Dedifferentiated amniotic fluid mesenchymal stem cell (primary cell): Measurements from ENCODE around the gene TELO2.

ENCODE experiments used
- DNase-seq: peaks from one replicate; pipeline ENCODE4 v3.0.0-alpha.2; 2016; ENCODE audit errors: extremely low spot score

The TELO2 gene

DNA sequence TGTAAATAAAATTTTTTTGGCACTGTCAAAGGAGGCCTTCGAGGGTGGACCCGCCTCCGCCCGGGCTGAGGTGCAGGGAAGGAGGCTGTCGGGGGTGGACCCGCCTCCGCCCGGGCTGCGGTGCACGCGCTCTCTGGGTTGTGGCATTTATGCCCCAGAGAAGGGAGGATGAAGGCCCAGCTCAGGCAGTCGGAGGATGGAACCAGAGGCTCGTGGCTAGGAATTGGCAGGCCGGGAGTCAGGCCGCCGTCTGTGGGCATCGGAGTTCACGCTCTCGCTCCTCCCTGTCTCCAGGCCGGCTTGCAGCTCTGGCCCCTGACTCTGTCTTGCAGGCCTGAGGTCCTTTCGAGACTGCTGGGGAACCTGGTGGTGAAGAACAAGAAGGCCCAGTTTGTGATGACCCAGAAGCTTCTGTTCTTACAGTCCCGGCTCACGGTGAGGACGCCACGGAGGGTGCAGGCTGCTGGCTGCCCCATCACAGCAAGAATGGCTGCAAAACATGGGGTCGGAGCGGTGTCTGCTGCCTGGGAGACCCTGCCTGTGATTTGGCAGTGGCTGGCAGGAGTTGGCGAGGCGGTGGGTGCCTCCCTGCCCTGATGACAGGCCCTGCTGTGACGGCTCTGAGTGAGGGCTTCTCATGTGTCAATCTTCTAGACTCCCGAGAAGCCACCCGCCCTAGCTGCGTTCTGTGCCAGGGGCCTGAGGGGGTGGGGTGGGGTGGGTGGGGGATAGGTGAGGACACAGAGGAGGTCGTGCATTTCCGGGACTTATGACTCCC is 5.9 kb downstream of the TELO2 start:
- DNase-seq, result no peak

- DNase-seq, result no peak
Measured at GRCh38 chr16:1499756-1500464, 6.8 kb downstream of the TELO2 start.

DNA sequence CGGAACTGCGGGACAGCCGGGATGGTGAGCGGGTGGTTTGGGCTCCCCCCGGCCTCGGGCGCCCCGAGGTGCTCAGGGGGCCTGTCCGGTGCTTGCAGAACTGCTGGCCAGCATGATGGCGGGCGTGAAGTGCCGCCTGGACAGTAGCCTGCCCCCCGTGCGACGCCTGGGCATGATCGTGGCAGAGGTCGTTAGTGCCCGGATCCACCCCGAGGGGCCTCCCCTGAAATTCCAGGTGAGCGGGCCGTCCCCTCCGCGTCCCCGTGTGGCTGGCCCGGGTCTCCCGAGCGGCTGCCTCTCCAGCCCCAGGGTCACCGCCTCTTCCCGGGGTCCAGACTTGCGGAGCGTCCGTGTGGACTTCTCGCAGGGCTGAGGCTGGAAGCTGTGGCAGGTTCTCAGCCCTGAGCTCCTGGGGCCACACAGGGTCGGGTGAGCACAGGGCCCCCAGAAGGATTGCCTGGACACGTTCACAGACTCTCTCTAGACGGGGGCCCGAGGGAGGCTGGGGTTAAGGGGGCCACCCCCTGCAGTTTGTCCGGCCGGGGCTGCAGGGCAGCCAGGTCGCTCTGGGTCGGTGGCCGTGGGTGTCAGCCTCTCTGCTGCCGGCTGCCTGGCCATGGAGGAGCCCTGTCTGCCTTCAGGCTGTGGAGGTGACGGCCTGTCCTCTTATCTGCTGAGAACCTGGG is 7.4 kb downstream of the TELO2 start:
- no peak for DNase-seq

GRCh38 chr16:1501630-1502029 is 8.5 kb downstream of the TELO2 start:
- DNase-seq, result no peak

- no peak for DNase-seq
Measured at GRCh38 chr16:1502092-1503004, 9.2 kb downstream of the TELO2 start.

- no peak for DNase-seq
Measured at GRCh38 chr16:1503110-1503955, 10.2 kb downstream of the TELO2 start.

DNA sequence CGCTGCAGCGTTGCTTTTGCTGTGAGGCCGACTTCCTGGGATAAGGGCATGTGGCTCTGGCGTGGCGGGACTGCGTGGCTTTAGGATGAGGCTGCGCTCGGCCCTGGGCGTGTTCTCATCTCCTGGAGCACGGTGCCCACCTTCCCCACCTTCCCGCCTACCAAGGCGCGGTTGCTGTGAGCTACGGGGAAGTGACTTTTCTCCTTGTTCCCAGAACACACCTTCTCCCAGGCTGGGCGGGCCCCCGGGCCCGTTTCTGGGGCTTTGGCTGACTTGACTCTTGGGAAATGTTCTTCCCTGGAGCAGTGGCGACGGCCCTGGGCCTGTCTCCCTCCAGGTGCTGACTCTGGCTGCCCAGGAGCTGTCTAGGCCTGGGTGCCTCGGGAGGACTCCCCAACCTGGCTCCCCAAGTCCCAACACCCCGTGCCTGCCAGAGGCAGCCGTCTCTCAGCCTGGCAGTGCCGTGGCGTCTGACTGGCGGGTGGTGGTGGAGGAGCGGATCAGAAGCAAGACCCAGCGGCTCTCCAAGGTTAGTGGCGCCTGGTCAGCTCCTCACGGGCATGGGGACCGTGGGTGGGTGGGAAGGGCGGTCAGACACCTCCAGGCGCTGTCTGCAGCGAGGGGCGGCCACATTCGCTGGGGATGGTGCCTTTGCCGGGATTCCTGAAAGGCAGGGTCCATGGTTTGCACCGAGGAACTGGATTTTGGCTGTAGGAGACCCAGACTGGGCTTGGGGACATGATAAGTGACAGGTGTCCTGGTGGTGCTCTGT is 12.1 kb downstream of the TELO2 start:
- no peak for DNase-seq

DNA sequence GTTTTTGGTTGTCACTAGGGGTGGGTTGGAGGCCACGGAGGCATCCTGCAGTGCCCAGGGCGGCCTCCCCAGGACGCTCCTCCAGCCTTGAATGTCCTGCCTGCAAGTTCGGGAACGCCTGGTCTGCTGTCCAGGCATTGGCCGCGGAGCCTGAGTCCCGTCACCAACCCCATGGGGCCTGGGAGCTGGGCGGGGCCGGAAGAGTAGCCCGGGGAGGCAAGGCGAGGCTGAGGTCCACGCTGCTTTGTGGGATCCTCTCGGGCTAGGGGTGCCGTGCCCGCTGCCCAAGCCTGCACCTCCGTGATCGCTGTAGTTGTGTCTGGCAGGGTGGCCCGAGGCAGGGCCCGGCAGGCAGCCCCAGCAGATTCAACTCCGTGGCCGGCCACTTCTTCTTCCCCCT is 12.8 kb downstream of the TELO2 start:
- DNase-seq, result no peak

DNA sequence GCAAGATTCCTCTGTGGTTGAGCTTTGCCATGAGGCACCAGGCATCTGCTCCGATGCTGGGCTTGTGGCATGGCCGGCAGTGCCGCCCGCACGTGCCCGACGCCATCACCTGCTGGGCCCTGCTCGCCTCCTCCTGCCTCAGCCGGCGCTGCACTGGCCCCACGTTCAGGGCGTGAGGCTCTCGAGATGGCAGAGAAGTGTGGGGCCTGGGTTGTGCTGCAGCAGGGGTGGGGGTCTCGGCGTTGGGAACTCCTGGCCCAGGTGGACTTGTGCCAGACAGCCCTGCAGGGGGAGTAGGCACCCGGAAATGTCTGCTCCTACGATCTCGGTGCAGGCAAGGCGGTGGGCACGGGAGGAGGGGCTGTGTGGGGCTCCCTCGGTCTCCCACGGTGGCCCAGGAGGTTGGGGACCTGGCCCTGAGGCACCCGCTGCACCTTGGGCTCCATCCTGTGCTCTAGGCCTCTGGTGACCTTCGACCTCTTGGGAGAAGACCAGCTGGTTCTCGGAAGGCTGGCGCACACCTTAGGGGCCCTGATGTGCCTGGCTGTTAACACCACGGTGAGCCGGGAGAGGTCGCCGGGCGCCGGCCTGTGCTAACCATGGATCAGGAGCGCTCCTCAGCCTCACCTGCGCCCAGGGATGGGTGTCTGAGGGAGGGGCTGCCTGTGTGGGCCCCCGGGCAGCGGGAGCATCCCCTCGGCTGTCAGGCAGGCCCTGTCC is 13.5 kb downstream of the TELO2 start:
- DNase-seq, result no peak

GRCh38 chr16:1508494-1509187 is 15.5 kb downstream of the TELO2 start:
- no peak for DNase-seq

GRCh38 chr16:1509307-1510221 is 16.4 kb downstream of the TELO2 start:
- DNase-seq, result no peak

GRCh38 chr16:1510272-1510671 is 17.1 kb downstream of the TELO2 start:
- DNase-seq, result no peak

DNA sequence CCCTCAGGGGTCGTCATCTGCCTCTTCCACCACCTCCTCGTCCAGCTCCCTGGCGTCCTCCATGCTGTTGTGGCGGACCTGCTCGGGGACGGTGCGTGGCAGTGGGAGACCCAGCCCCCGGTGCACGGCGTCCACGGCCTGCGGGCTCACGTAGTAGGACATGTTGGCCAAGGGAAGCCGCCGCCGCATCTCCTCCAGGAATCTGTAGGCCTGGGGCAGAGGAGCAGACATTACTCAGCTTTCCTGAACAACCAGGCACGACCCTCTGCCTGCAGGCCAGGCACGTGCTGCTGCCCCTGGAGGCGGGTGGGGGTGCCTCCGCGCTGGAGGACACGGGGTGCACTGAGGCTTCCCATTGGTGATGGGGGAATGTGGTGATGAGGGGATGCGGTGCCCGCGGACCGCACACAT is 17.8 kb downstream of the TELO2 start:
- no peak for DNase-seq

DNA sequence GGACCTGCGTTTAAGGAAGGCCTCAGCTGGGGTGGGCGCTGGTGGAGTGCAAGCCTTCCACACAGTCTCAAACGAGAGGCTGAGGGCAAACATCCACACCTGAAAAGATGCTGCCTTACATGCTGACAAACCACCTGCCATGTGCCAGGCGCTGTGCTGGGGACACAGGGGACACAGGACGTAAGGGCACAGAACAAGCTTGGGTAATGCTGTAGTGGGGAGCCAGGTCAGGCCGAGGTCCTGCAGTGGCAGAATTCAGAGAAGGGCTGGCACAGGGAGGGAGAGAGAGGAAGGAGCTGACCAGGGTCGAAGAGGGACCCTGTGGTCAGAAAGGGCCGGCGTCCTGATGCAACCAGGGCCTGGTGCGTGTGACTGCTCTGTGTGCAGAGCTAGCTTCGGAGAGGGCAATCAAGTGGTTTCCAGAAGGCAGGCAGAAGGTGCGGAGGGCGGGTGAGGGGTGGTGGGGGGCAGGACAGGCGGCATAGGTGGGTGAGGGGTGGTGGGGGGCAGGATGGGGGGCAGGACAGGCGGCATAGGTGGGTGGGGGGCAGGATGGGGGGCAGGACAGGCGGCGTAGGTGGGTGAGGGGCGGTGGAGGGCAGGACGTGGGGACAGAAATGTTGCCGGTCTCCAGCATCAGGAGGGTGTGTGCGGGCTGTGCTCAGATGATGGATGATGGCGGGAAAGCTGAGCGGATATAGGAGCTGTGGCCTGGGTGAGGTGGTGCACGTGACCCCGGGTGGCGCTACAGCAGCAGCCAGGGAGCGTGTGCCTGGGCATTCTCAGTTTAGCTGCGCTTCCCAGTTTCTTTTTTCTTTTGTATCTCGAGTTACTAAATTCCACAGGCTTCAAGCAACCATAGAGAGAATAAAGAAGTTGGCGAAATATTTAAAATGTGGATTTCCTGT is 18.8 kb downstream of the TELO2 start:
- DNase-seq, result no peak

GRCh38 chr16:1512774-1513173 is 19.6 kb downstream of the TELO2 start:
- no peak for DNase-seq

- no peak for DNase-seq
Measured at GRCh38 chr16:1514507-1514906, 21.3 kb downstream of the TELO2 start.
